Heart right ventricle (tissue), 16 donors: Measurements from ENCODE around the gene CPSF2. TPM values are rescaled to one million over a fixed set of nuclear protein-coding genes. Genes with fewer than 3 reads are reported as not detected.

Experiments
- ATAC-seq, 8 donors: fragments of 200-7000 bp; cut with Tn5 transposase; one replicate each; pipeline ENCODE4 v1.9.1; 2020; ENCODE audit warnings: mild to moderate bottlenecking in 8 of 8, moderate library complexity in 8 of 8, moderate number of reproducible peaks in 1 of 8
- DNase-seq, 2 donors: peaks; one replicate each; pipeline ENCODE4 v3.0.0-alpha.2; 2020
- H3K27ac ChIP-seq, 10 donors: fragments of 200-600 bp; sonication (generic) in 2 of 10; one replicate each; pipeline versions ENCODE4 v1.5.0 to v1.8.0; 2020 to 2022; ENCODE audit warnings: mild to moderate bottlenecking in 3 of 10
- H3K27me3 ChIP-seq, 7 donors: fragments of 200-600 bp; one replicate each; pipeline ENCODE4 v1.8.0; 2021 to 2022; ENCODE audit warnings: mild to moderate bottlenecking in 2 of 7
- H3K36me3 ChIP-seq, 9 donors: fragments of 200-600 bp; sonication (generic) in 1 of 9; one replicate each; pipeline versions ENCODE4 v1.5.0 to v1.8.0; 2020 to 2022; ENCODE audit warnings: mild to moderate bottlenecking in 2 of 9
- H3K4me1 ChIP-seq, 9 donors: fragments of 200-600 bp; sonication (generic) in 1 of 9; one replicate each; pipeline versions ENCODE4 v1.5.0 to v1.8.0; 2020 to 2022; ENCODE audit warnings: mild to moderate bottlenecking in 4 of 9
- H3K4me3 ChIP-seq, 10 donors: fragments of 200-600 bp; sonication (generic) in 2 of 10; one replicate each; pipeline versions ENCODE4 v1.5.0 to v1.8.0; 2020 to 2022; ENCODE audit warnings: mild to moderate bottlenecking in 7 of 10, moderate library complexity in 2 of 10
- H3K9me3 ChIP-seq, 11 donors: fragments of 200-600 bp in 10 of 11; sonication (generic) in 2 of 11; one replicate each; pipeline versions ENCODE4 v1.5.0 to v1.8.0; 2013 to 2022; ENCODE audit warnings: mild to moderate bottlenecking in 2 of 11, control low read depth in 1 of 11, moderate library complexity in 1 of 11
- CTCF ChIP-seq, 9 donors: fragments of 200-600 bp; sonication (generic) in 2 of 9; IDR thresholded peaks; one replicate each; pipeline versions ENCODE4 v1.5.0 to v1.8.0; 2021 to 2022; ENCODE audit warnings: antibody characterized with exemption in 9 of 9, mild to moderate bottlenecking in 5 of 9, moderate library complexity in 1 of 9
- WGBS, 2 donors: extraction: QIAGEN DNeasy Blood & Tissue Kit; methylation state at CpG; one replicate each; pipeline ENCODE4 v1.1.7; 2013; ENCODE audit warnings: inconsistent platforms in 1 of 2; 5-methylcytosine and 5-hydroxymethylcytosine counted together
- intact Hi-C, 10 donors: fragments of 100-400 bp; cut with DNase I; formaldehyde crosslinking; loops; one replicate each; pipeline versions ENCODE4 v1.11.1 to v1.14.2; 2022
- long read RNA-seq, 3 donors: library from polyadenylated mRNA; unstranded; transcript quantifications; one replicate each; pipeline ENCODE4 v2.0.0, GENCODE V29; 2020 to 2021
- polyA plus RNA-seq, 2 donors: library from polyadenylated mRNA; stranded (reverse); fragments of 200-250 nt; gene quantifications; one replicate each; pipeline ENCODE4 v1.2.3, GENCODE V29; 2013
- total RNA-seq, 10 donors: library from RNA; stranded (reverse); fragmentation: NEBNext Ultra II Directional in 3 of 10; extraction: Animal tissue kit (Norgen Biotek cat#: 25700) in 3 of 10; gene quantifications; one replicate each; pipeline versions ENCODE4 v1.2.1 to v1.2.4, GENCODE V29; 2021 to 2023
- donor health status: Arrhythmogenic right ventricular cardiomyopathy.
- donor health status: ischemic (EF 13 %, LVEDD 7.1; RV severe dilation, severe dysfunction).
- donor health status: healthy with polysubstance abuse.
- donor health status: DM: no; HTN: yes; CAD: no.
- donor health status: DM: no; HTN: no; CAD: no.
- donor health status: ischemic (EF 25% LVEDD 6.9; RV normal size, moderate dysfunction).
- donor health status: ischemic (EF 25% LVEDD 5.7; RV mildly dilated, moderate dysfunction).
- donor health status: healthy.
- donor health status: DM: yes; HTN: yes; CAD: no.
- donor health status: Ischemic cardiomyopathy.
- donor health status: ischemic (EF 35%, LVEDD 5.7; RV mildly dilated, moderate dysfunction).
- donor health status: nonischemic (EF 11% LVEDD 7.7; RV severe dilation, severe dysfunction).
- donor health status: DM: yes; HTN: yes; CAD: no.
- donor health status: PGD.
- donor health status: ischemic (EF 29% LVEDD 5.4; RV normal size, mild dysfunction).
- donor health status: nonischemic (EF 23%, LVEDD 6.1; RV moderate dilation, normal function).

CPSF2 gene
- total RNA-seq (10 to 100 TPM; 35.0 to 50.3 (median 43.2) TPM), polyA plus RNA-seq (1 to 10 TPM; 4.8 to 8.7 TPM)
- long read RNA-seq, donor 1, full-length matches to known transcripts: 3 of 14 reads
- long read RNA-seq, donor 1, partial matches to known transcripts: 8 of 14 reads
- long read RNA-seq, donor 1, other reads (novel, unspliced or antisense): 3 of 14 reads
- long read RNA-seq, donor 2, full-length matches to known transcripts: 3 of 8 reads
- long read RNA-seq, donor 2, partial matches to known transcripts: 1 of 8 reads
- long read RNA-seq, donor 2, other reads (novel, unspliced or antisense): 4 of 8 reads
- long read RNA-seq, donor 3, full-length matches to known transcripts: 5 of 44 reads
- long read RNA-seq, donor 3, partial matches to known transcripts: 30 of 44 reads
- long read RNA-seq, donor 3, other reads (novel, unspliced or antisense): 9 of 44 reads

DNA sequence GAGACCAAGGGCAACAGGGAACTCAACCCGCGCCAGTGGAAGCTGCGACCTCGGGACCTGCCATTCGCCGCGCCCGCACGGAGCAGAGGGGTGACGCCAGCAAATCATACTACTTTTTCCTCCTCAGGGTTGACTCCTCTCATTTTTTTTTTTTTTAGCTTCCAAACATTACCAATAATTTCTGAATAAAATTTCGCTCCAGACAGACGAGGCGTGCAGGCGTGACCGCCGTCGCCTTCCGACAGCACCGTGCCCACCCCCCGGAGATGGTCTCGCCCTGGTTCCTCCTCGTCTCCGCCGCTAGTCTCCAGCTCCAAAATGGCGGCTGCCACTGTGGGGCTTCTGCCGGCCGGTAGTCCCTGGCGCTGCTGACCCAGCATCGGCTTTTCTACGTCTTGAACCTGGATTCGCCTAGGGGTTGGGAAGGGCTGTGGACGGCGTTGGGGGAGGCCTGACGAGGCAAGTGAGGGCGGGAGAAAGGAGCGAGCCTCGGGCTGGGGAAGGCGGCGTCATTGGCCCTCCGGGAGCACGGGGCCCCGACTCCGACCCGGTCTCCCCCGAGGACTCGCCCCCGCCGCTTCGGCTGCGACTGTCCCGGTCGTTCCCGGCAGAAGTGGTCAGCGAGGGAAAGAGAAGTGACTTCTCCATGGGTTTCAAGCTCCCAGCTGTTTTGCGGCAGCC, at the start of gene CPSF2, which contains the start of gene NDUFB1:
Gene CPSF2, plus strand, starts transcription at position 300 of the 681 bp plus-strand sequence. CDS start 9,016 bp downstream, outside the sequence.
Gene NDUFB1, minus strand, starts transcription at position 37 of the 681 bp plus-strand sequence. CDS start 4,069 bp downstream, outside the sequence.
- H3K36me3 ChIP-seq: peaks cover 0 to 45% (median 17%) of the 10 kb centered on the region in 9 donors
- WGBS, 2 donors: 0 to 1% methylated on average over 55 of the region's 55 CpGs
- peak within 1 kb of the TSS; percentile 83 to 100 (median 96) for H3K27ac ChIP-seq
- peak; percentile 91 to 97 (median 94) for ATAC-seq
- no peaks in the 10 kb centered on the region for H3K9me3 ChIP-seq
- intact Hi-C loops: loop anchor here in 3 of 10 donors (1.0 to 10.0 kb wide), 5 partner anchors 15 to 563 kb away; partner anchors contain the start of gene ATXN3 (in 2 of the 3)
- peaks cover 4 to 66% (median 42%) of the 10 kb centered on the region in 9 donors for H3K4me1 ChIP-seq
- peak in 1 of 9 donors; percentile 9 for TF ChIP-seq CTCF (IDR thresholded peaks at IDR 0.05)
- H3K27me3 ChIP-seq: no peaks in the 10 kb centered on the region
- DNase-seq: peak; percentile 87 to 92
- H3K4me3 ChIP-seq: peak within 1 kb of the TSS; percentile 64 to 98 (median 84)

DNA sequence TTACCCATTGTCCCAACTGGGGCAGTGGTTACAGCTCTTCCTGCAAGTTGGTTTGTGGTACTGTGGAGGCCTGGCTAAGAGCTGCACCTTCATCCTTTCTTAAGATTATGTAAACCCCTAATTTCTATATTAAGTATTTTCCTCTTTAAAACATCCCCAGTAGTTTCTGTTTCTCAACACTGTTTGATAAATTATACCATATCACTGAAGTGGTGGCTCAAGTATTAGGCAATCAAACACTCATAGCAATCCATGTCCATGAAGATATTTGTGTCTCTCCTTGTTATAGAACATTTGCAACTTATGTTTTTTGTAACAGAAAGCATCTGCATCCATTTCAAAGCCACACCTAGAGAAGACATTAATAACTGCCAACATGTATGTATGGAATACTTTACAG, 47.2 kb upstream of the CPSF2 start:
- no peaks in the 10 kb centered on the region for H3K4me1 ChIP-seq
- intact Hi-C loops: no loop called here
- H3K27ac ChIP-seq: no peak overlapping the region
- no peak overlapping the region for H3K4me3 ChIP-seq
- no peak for ATAC-seq
- TF ChIP-seq CTCF (IDR thresholded peaks at IDR 0.05): no peak
- H3K9me3 ChIP-seq: no peaks in the 10 kb centered on the region
- peaks cover 0 to 99% (median 29%) of the 10 kb centered on the region in 9 donors for H3K36me3 ChIP-seq
- H3K27me3 ChIP-seq: no peaks in the 10 kb centered on the region
- DNase-seq: no peak

DNA sequence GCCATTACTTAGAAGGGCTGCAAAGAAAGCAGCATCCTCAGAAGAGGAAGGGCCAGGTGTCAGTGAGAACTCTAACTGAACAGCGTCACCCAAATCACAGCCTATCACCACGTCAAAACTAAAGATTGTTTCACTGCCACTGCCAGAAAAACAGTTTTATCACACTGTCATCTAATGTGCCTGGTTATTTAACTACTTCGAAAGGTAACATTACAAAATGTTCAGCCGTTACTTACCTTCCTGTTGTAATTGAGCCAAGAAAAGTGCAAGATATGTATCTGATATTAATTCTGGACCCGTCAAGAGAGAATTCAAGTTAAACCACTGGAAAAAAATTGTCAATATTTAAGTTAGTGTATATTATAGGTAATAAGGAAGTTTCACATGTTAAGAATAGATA, 33.3 kb upstream of the CPSF2 start:
- no peak for ATAC-seq
- WGBS, 2 donors: 93 to 94% methylated on average over 5 of the region's 5 CpGs
- DNase-seq: no peak
- no peaks in the 10 kb centered on the region for H3K27me3 ChIP-seq
- no peak for TF ChIP-seq CTCF (IDR thresholded peaks at IDR 0.05)
- intact Hi-C loops: no loop called here
- H3K9me3 ChIP-seq: no peaks in the 10 kb centered on the region
- H3K4me1 ChIP-seq: no peaks in the 10 kb centered on the region
- H3K36me3 ChIP-seq: peaks cover 0 to 100% (median 22%) of the 10 kb centered on the region in 9 donors
- H3K27ac ChIP-seq: no peak overlapping the region
- H3K4me3 ChIP-seq: no peak overlapping the region

- no peaks in the 10 kb centered on the region for H3K9me3 ChIP-seq
- TF ChIP-seq CTCF (IDR thresholded peaks at IDR 0.05): no peak
- ATAC-seq (no peak), DNase-seq (no peak)
- peaks cover 0 to under 1% (median 0%) of the 10 kb centered on the region in 9 donors for H3K4me1 ChIP-seq
- H3K27ac ChIP-seq: no peak overlapping the region
- intact Hi-C loops: loop anchor here in 1 of 10 donors (10.0 kb wide), 1 partner anchor 49 kb away; the partner anchor contains the start of gene TRIP11
- H3K27me3 ChIP-seq: no peaks in the 10 kb centered on the region
- 44 to 47% methylated on average over 1 of the region's 1 CpG for WGBS, 2 donors
- no peak overlapping the region for H3K4me3 ChIP-seq
- H3K36me3 ChIP-seq: peaks cover 0 to 83% (median 22%) of the 10 kb centered on the region in 9 donors
Measured at GRCh38 chr14:92093320-92093719, 28.4 kb upstream of the CPSF2 start.
